ENCODE measurements around the gene FRMD4A.
A peak's percentile ranks its signal among the peaks of the same experiment; 100 is the strongest.
"Not testable (repeated sequence)": the region's sequence is repeated elsewhere in the genome, so short reads cannot be mapped to it uniquely, and the experiment has no call there.

FRMD4A gene

GRCh38 chr10:13721486-13721885 lies 609.2 kb downstream of the FRMD4A start:
- peaks cover 3 to 44% (median 28%) of the 10 kb centered on the region in 5 donors for H3K36me3 ChIP-seq (ENCODE audit: control insufficient read depth in 5 of 5, insufficient read depth in 5 of 5, low read length in 5 of 5)
- H3K9ac ChIP-seq (ENCODE audit: low read length in 5 of 5) = no peak overlapping the region
- H3K4me1 ChIP-seq (ENCODE audit: control insufficient read depth in 5 of 5, insufficient read depth in 5 of 5, low read length in 5 of 5) = peaks cover 4 to 40% (median 38%) of the 10 kb centered on the region in 5 donors
- no peak overlapping the region for H3K4me3 ChIP-seq (ENCODE audit: low read depth in 1 of 5, low read length in 5 of 5)
- H3K27me3 ChIP-seq (ENCODE audit: control insufficient read depth in 5 of 5, insufficient read depth in 4 of 5, low read length in 5 of 5) = no peaks in the 10 kb centered on the region
- H3K9me3 ChIP-seq (ENCODE audit: control insufficient read depth in 5 of 5, low read length in 5 of 5) = no peaks in the 10 kb centered on the region
- H3K27ac ChIP-seq (ENCODE audit: low read depth, low read length) = no peak overlapping the region

- Histone ChIP-seq H3K4me1 (ENCODE audit: control insufficient read depth in 5 of 5, insufficient read depth in 5 of 5, low read length in 5 of 5) (peaks cover 4 to 41% (median 38%) of the 10 kb centered on the region in 5 donors), H3K4me3 (ENCODE audit: low read depth in 1 of 5, low read length in 5 of 5) (no peak overlapping the region), H3K27ac (ENCODE audit: low read depth, low read length) (no peak overlapping the region), H3K9ac (ENCODE audit: low read length in 5 of 5) (no peak overlapping the region), H3K27me3 (ENCODE audit: control insufficient read depth in 5 of 5, insufficient read depth in 4 of 5, low read length in 5 of 5) (no peaks in the 10 kb centered on the region), H3K36me3 (ENCODE audit: control insufficient read depth in 5 of 5, insufficient read depth in 5 of 5, low read length in 5 of 5) (peaks cover 0 to 44% (median 29%) of the 10 kb centered on the region in 5 donors), H3K9me3 (ENCODE audit: control insufficient read depth in 5 of 5, low read length in 5 of 5) (no peaks in the 10 kb centered on the region)
These were observed 610.0 kb downstream of the FRMD4A start for GRCh38 chr10:13720699-13721098.

GRCh38 chr10:13719425-13719824 lies 611.3 kb downstream of the FRMD4A start:
- H3K27ac ChIP-seq (ENCODE audit: low read depth, low read length) = peak overlapping the region; percentile 79
- peaks cover 4 to 41% (median 33%) of the 10 kb centered on the region in 5 donors for H3K4me1 ChIP-seq (ENCODE audit: control insufficient read depth in 5 of 5, insufficient read depth in 5 of 5, low read length in 5 of 5)
- H3K36me3 ChIP-seq (ENCODE audit: control insufficient read depth in 5 of 5, insufficient read depth in 5 of 5, low read length in 5 of 5) = peaks cover 0 to 35% (median 24%) of the 10 kb centered on the region in 5 donors
- no peaks in the 10 kb centered on the region for H3K27me3 ChIP-seq (ENCODE audit: control insufficient read depth in 5 of 5, insufficient read depth in 4 of 5, low read length in 5 of 5)
- no peaks in the 10 kb centered on the region for H3K9me3 ChIP-seq (ENCODE audit: control insufficient read depth in 5 of 5, low read length in 5 of 5)
- H3K9ac ChIP-seq (ENCODE audit: low read length in 5 of 5) = peak overlapping the region in 1 of 5 donors; percentile 14
- no peak overlapping the region for H3K4me3 ChIP-seq (ENCODE audit: low read depth in 1 of 5, low read length in 5 of 5)

- no peaks in the 10 kb centered on the region for H3K27me3 ChIP-seq (ENCODE audit: control insufficient read depth in 5 of 5, insufficient read depth in 4 of 5, low read length in 5 of 5)
- H3K4me3 ChIP-seq (ENCODE audit: low read depth in 1 of 5, low read length in 5 of 5) = peak overlapping the region in 4 of 5 donors; percentile 2 to 52 (median 28)
These were observed 611.9 kb downstream of the FRMD4A start for GRCh38 chr10:13718820-13719219.

GRCh38 chr10:13717936-13718772 lies 612.6 kb downstream of the FRMD4A start:
- Histone ChIP-seq H3K9ac (ENCODE audit: low read length in 5 of 5) (peak overlapping the region in 3 of 5 donors; percentile 18 to 43 (median 30)), H3K9me3 (ENCODE audit: control insufficient read depth in 5 of 5, low read length in 5 of 5) (no peaks in the 10 kb centered on the region), H3K36me3 (ENCODE audit: control insufficient read depth in 5 of 5, insufficient read depth in 5 of 5, low read length in 5 of 5) (peaks cover 0 to 27% (median 19%) of the 10 kb centered on the region in 5 donors), H3K27me3 (ENCODE audit: control insufficient read depth in 5 of 5, insufficient read depth in 4 of 5, low read length in 5 of 5) (no peaks in the 10 kb centered on the region), H3K27ac (ENCODE audit: low read depth, low read length) (peak overlapping the region; percentile 79), H3K4me1 (ENCODE audit: control insufficient read depth in 5 of 5, insufficient read depth in 5 of 5, low read length in 5 of 5) (peaks cover 4 to 44% (median 33%) of the 10 kb centered on the region in 5 donors), H3K4me3 (ENCODE audit: low read depth in 1 of 5, low read length in 5 of 5) (peak overlapping the region; percentile 2 to 52 (median 17))

More at GRCh38 chr10:13718820-13719219, 611.9 kb downstream of the FRMD4A start:
- no peaks in the 10 kb centered on the region for H3K9me3 ChIP-seq (ENCODE audit: control insufficient read depth in 5 of 5, low read length in 5 of 5)
- H3K4me1 ChIP-seq (ENCODE audit: control insufficient read depth in 5 of 5, insufficient read depth in 5 of 5, low read length in 5 of 5) = peaks cover 4 to 41% (median 33%) of the 10 kb centered on the region in 5 donors
- peak overlapping the region; percentile 79 for H3K27ac ChIP-seq (ENCODE audit: low read depth, low read length)
- peak overlapping the region in 2 of 5 donors; percentile 14 to 18 for H3K9ac ChIP-seq (ENCODE audit: low read length in 5 of 5)
- peaks cover 0 to 33% (median 23%) of the 10 kb centered on the region in 5 donors for H3K36me3 ChIP-seq (ENCODE audit: control insufficient read depth in 5 of 5, insufficient read depth in 5 of 5, low read length in 5 of 5)

- H3K9me3 ChIP-seq (ENCODE audit: control insufficient read depth in 5 of 5, low read length in 5 of 5) = no peaks in the 10 kb centered on the region
- peak overlapping the region in 3 of 5 donors; percentile 10 to 52 (median 47) for H3K4me3 ChIP-seq (ENCODE audit: low read depth in 1 of 5, low read length in 5 of 5)
- H3K9ac ChIP-seq (ENCODE audit: low read length in 5 of 5) = no peak overlapping the region
- H3K4me1 ChIP-seq (ENCODE audit: control insufficient read depth in 5 of 5, insufficient read depth in 5 of 5, low read length in 5 of 5) = peaks cover 4 to 50% (median 34%) of the 10 kb centered on the region in 5 donors
- H3K27me3 ChIP-seq (ENCODE audit: control insufficient read depth in 5 of 5, insufficient read depth in 4 of 5, low read length in 5 of 5) = no peaks in the 10 kb centered on the region
- H3K36me3 ChIP-seq (ENCODE audit: control insufficient read depth in 5 of 5, insufficient read depth in 5 of 5, low read length in 5 of 5) = peaks cover 0 to 25% (median 16%) of the 10 kb centered on the region in 5 donors
- peak overlapping the region; percentile 79 for H3K27ac ChIP-seq (ENCODE audit: low read depth, low read length)
These were observed 613.2 kb downstream of the FRMD4A start for GRCh38 chr10:13717571-13717935.

- Histone ChIP-seq H3K27me3 (ENCODE audit: control insufficient read depth in 5 of 5, insufficient read depth in 4 of 5, low read length in 5 of 5) (no peaks in the 10 kb centered on the region), H3K9me3 (ENCODE audit: control insufficient read depth in 5 of 5, low read length in 5 of 5) (no peaks in the 10 kb centered on the region), H3K4me1 (ENCODE audit: control insufficient read depth in 5 of 5, insufficient read depth in 5 of 5, low read length in 5 of 5) (peaks cover 6 to 58% (median 37%) of the 10 kb centered on the region in 5 donors), H3K9ac (ENCODE audit: low read length in 5 of 5) (no peak overlapping the region), H3K4me3 (ENCODE audit: low read depth in 1 of 5, low read length in 5 of 5) (no peak overlapping the region), H3K27ac (ENCODE audit: low read depth, low read length) (peak overlapping the region; percentile 9), H3K36me3 (ENCODE audit: control insufficient read depth in 5 of 5, insufficient read depth in 5 of 5, low read length in 5 of 5) (peaks cover 0 to 17% (median 11%) of the 10 kb centered on the region in 5 donors)
These were observed 614.3 kb downstream of the FRMD4A start for GRCh38 chr10:13716081-13717071.

GRCh38 chr10:13715596-13715995 lies 615.1 kb downstream of the FRMD4A start:
- not testable (repeated sequence) for H3K27me3 ChIP-seq (ENCODE audit: control insufficient read depth in 5 of 5, insufficient read depth in 4 of 5, low read length in 5 of 5); H3K27ac ChIP-seq (ENCODE audit: low read depth, low read length); H3K4me3 ChIP-seq (ENCODE audit: low read depth in 1 of 5, low read length in 5 of 5); H3K9ac ChIP-seq (ENCODE audit: low read length in 5 of 5); H3K9me3 ChIP-seq (ENCODE audit: control insufficient read depth in 5 of 5, low read length in 5 of 5)
- Histone ChIP-seq H3K36me3 (ENCODE audit: control insufficient read depth in 5 of 5, insufficient read depth in 5 of 5, low read length in 5 of 5) (peaks cover 0 to 15% (median 6%) of the 10 kb centered on the region in 5 donors), H3K4me1 (ENCODE audit: control insufficient read depth in 5 of 5, insufficient read depth in 5 of 5, low read length in 5 of 5) (peaks cover 6 to 58% (median 37%) of the 10 kb centered on the region in 5 donors)

GRCh38 chr10:13715100-13715499 lies 615.6 kb downstream of the FRMD4A start:
- Histone ChIP-seq H3K27ac (ENCODE audit: low read depth, low read length) (no peak overlapping the region), H3K9me3 (ENCODE audit: control insufficient read depth in 5 of 5, low read length in 5 of 5) (no peaks in the 10 kb centered on the region), H3K4me3 (ENCODE audit: low read depth in 1 of 5, low read length in 5 of 5) (no peak overlapping the region), H3K9ac (ENCODE audit: low read length in 5 of 5) (no peak overlapping the region), H3K27me3 (ENCODE audit: control insufficient read depth in 5 of 5, insufficient read depth in 4 of 5, low read length in 5 of 5) (no peaks in the 10 kb centered on the region), H3K4me1 (ENCODE audit: control insufficient read depth in 5 of 5, insufficient read depth in 5 of 5, low read length in 5 of 5) (peaks cover 6 to 59% (median 41%) of the 10 kb centered on the region in 5 donors), H3K36me3 (ENCODE audit: control insufficient read depth in 5 of 5, insufficient read depth in 5 of 5, low read length in 5 of 5) (peaks cover 0 to 17% (median 7%) of the 10 kb centered on the region in 5 donors)
